LHCN-M2 (cell line): Measurements from ENCODE around the gene RFX4. TPM values are rescaled to one million over a fixed set of nuclear protein-coding genes. Genes with fewer than 3 reads are reported as not detected.
A peak's percentile ranks its signal among the peaks of the same experiment; 100 is the strongest.

Source experiments
- DNase-seq: peaks from one replicate; pipeline ENCODE4 v3.0.0-alpha.2; 2012; ENCODE audit warnings: low read depth
- total RNA-seq: library from RNA; depleted of rRNA; stranded (reverse); fragments of >200 nt; gene quantifications from 2 replicates; pipeline ENCODE4 v1.2.3, GENCODE V29; 2014

RFX4 gene
- total RNA-seq, 1 experiment from 2014 or later, result not detected

DNA sequence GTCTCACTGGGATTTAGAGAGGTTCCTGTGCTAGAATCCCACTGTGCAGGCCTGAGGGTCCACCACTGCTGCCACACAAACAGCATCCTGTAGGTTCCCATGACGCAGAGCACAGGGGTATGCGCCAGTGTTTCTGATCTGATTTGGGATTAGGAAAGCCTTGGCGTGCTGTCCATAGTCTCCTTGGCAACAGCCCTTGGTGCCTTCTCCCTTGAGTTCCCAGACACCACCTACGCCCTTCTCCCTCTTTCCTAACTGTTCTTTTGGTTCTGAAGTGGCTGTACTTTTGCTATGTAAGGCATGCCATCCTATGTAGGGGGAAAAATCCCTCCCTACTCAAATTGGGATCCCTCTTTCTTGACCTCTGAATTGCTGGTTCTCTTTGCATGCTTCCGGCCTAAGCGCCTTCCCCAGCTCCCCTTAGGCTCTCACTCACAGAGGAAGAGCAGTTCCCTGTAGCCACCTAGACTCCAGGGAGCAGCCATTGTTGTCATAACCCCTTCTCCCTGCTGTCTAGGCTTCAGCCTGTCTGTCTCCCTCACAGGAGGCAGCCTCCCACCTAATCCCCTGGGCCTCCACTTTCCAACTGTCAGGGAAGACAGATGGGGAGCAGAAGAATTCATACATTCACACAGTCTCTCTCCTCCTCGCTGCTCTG, 176.9 kb downstream of the RFX4 start:
- DNase-seq, result no peak

DNA sequence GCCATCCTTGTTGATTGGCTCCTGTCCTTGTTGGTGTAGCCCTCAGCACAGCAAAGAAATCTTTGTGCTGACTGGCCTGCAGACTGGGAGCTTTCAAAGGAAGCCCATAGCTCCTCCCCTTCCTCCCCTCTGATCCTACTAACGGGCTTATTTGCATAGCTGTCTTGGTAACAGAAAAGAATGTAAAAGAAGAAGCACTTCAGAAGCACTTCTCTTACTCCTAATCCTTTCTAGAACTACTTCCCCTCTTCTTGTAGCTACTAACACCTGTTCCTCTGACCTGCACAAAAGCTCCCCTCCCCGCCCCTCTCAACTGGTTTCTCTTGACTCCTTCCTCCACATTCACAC, 177.4 kb downstream of the RFX4 start:
- DNase-seq, result no peak

GRCh38 chr12:106764220-106764619, 181.4 kb downstream of the RFX4 start:
- no peak for DNase-seq

DNA sequence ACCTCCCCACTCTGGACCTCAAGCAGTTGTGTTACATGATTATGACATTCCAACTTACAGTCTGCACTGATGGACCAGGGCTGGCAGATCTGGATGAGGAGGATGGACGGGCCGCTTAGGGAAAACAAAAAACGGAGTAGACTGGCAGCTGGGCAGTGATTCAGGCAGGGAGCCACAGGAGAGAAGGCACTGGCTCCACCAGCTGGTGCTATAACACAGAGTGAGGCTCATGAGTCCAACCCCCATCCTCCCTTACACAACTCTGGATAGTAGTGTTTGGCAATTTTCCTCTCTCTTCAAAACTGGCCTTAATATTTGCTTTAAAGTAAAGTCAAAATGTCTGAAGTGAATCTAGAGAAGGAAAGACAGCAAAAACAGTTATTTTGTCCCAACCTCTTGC, 181.9 kb downstream of the RFX4 start:
- DNase-seq, result peak; percentile 18

GRCh38 chr12:106766393-106766826, 183.6 kb downstream of the RFX4 start:
- no peak for DNase-seq

DNA sequence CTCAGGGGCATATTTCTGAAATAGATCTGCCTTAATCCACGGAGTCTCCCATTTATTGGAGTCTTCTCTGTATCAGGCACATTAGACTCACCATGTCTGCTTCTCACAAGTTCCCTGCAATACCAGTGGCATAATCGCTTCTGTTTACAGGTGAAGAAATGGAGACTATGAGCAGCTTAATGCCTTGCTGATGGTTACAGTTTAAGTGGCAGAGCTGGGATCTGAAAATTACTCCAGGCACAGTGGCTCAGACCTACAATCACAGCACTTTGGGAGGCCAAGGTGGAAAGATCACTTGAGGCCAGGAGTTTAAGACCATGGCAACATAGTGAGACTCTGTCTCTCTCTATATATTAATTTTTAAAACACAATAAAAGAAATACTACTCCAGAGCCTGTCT, 184.4 kb downstream of the RFX4 start:
- DNase-seq, result no peak

GRCh38 chr12:106767954-106768822, 185.4 kb downstream of the RFX4 start:
- no peak for DNase-seq

- no peak for DNase-seq
Measured at GRCh38 chr12:106769078-106769477, 186.3 kb downstream of the RFX4 start.

- DNase-seq, result no peak
Measured at GRCh38 chr12:106769546-106769945, 186.7 kb downstream of the RFX4 start.

DNA sequence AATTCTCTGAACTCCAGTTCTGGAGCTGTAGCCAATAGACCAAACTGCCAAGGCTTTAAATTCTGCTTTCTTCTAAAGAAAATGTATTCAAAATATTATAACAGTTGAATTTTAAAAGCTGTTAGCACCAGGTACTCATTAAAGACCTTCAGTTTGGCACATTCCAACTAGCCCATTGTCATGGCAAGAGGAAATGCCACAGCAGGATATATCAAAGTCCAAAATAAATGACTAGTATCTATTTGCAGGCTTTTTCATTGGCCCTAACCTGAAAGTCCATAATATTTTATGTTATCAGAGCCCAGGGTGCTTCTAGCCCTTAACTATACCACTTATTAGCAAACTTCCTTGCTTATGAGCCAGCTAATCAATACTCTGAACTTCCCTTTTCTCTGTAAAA, 188.6 kb downstream of the RFX4 start:
- DNase-seq, result no peak

GRCh38 chr12:106773286-106774004, 190.6 kb downstream of the RFX4 start:
- DNase-seq, result peak; percentile 21

DNA sequence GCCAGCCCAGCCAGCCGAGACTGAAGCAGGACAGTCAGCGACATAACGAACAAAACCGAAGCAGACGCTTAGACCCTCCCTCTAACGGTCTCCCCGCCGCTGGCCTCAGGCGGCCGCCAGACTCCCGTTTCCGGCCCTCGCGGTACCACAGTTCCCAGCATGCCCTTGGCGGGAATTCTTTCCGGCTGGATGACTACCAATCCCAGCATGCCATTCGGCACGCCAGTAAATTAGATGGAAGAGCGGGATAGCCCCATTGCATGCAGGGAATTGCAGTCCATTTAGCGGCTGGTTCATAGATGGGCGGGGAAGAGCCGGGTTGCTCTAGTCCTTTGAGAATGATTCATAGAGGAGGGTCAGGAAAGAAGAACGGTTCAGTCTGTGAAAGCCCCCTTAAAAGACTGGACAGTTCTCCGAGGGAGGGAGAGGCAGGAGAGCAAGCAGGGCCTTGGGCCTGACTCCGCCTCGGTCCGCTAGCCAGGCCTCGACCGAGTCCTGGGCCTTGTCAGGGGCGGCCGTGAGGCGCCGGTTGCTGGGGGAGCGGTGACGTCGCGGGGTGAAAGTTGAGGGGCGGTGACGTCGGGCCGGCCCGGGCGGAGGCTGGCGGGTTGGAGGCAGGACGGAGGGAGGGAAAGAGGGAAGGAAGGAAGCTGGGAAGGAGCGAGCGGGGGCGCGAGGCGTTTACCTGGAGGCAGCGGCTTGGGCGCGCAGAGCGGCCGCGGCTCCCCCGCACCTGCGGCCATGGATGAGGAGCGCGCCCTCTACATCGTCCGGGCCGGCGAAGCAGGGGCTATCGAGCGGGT, 191.4 kb downstream of the RFX4 start, which contains the start of gene RIC8B:
Gene RIC8B (plus strand): TSS at position 678 of the 803 bp plus-strand sequence. CDS start 64 bp downstream, at position 742.
- DNase-seq, result peak; percentile 98

GRCh38 chr12:106774808-106775524, 192.2 kb downstream of the RFX4 start:
- no peak for DNase-seq

DNA sequence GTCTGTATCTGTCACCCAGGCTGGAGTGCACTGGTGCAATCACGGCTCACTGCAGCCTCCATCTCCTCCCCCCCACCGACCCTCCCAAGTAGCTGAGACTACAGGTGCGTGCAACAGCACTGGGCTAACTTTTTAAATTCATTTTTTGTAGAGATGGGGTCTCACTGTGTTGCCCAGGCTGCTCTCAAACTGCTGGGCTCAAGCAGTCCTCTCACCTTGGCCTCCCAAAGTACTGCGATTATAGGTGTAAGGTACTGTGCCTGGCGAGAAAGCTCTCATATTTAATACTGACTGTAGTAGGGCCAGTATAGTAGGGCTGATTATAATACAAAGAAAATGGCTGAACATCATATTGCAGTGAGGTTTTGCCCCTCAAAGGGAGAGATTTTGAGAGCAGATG, 194.1 kb downstream of the RFX4 start:
- no peak for DNase-seq

DNA sequence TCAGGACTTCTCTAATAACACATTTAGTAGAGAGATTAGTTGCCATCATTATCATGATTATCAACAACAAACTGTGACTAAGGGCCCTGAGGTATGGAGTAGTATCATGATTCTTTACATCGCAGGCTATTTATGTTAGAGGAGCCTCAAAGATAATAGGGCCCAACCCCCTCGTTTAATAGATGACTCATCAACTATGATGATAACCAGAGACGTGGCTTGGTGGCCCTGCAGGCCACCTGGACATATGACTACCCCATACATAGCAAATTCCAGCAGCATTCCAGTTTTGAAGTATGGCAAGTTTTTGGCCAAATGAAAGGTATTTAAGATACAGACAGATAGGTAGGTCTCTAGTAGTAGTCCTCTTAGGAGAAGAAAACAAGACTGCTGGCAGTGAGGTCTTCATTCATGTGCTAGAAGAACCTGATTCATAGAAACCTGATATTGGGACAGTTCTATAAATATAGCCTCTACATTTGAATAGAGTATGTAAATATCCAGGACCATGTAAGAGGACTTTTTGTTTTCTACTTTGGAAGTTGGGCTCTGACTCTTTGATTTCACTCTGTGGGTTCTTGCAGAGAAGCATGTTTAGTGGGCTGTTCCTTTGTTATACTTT, 197.3 kb downstream of the RFX4 start:
- DNase-seq, result no peak

GRCh38 chr12:106782619-106783018, 199.8 kb downstream of the RFX4 start:
- no peak for DNase-seq

DNA sequence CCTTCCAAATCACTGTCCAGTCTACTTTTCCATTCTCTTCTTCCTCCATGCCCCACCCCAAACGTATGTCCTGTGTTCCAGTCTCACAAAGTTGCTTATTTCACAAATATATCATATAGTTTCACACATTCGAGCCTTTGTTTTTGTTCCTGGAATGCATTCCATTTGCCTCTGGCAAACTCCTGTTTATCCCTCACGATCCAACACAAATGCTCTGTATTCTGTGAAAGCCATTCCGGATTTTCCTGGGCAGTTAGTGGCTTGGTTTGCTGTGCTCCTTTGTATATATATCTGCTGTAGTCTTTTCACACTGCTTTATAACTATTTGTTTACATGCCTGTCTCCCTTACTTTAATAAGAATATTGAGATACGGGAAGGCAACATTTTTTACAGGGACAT, 200.7 kb downstream of the RFX4 start:
- DNase-seq, result no peak

GRCh38 chr12:106790020-106790419, 207.2 kb downstream of the RFX4 start:
- DNase-seq, result no peak

DNA sequence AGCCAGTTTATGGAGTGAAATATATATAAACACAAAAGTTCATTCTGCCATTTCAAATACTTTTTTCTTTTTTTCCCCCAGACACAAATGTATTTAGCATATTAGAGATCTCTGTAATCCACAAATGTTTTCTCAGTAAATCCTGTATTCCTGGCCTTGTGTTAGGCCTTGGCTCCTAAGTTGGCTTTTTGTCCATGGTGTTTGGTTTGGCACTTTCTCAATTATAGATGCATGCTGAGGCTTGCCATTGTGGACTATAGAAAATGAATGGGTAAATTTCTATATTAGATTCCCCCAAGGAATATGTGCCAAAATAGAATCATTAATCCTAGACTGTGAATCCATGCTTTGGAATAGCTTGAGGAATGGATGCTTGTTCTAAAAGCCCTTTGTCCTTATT, 208.7 kb downstream of the RFX4 start:
- DNase-seq, result no peak

DNA sequence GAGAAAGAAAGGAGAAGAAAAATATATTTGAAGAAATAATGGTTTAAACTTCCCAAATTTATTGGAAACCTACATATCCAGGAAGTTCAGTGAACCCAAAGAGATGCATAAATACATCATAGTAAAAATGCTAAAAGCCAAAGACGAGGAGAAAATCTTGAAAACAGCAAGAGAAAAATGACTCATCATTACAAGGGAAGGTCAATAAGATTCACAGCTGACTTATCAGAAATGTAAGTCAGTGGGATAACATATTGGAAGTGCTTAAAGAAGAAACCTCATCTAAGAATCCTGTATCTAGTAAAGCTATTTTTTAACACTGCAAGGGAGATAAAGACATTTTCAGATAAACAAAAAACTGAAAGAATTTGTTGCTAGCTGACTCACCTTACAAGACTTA, 211.6 kb downstream of the RFX4 start:
- DNase-seq, result no peak
